ENCODE data around the gene ZMIZ1.

Gene ZMIZ1

DNA sequence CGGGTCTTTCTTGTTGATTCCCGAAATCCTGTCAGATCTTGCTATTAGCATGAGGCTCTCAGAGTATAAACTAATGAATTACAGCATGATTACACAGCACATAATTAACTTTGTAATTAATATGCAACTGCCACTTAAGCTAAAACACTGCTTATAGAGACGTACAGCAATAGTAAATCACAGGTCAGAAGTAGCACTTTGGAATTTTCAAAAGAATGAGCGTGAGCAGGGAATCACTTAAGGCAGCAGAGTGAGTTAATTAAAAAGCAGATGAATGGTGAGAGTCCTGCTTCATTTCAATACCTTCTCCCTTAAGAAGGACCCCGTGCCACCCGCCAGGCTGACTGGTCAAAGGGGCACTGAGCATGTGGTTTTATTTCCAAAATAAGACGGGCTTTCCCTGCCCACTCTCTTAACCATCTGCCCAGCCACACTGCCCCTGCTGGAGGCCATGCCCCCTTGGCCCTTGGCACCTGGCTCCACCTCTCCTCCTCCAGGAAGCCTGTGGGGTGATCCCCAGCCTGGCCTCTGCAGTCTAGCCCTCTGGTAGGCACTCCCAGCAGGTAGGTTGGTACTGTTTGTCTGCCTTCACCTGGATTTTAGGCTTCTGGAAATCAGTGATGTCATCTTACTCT lies 117.8 kb downstream of the ZMIZ1 start:
- DNase-seq (ENCODE audit: low read depth), result no peak

DNA sequence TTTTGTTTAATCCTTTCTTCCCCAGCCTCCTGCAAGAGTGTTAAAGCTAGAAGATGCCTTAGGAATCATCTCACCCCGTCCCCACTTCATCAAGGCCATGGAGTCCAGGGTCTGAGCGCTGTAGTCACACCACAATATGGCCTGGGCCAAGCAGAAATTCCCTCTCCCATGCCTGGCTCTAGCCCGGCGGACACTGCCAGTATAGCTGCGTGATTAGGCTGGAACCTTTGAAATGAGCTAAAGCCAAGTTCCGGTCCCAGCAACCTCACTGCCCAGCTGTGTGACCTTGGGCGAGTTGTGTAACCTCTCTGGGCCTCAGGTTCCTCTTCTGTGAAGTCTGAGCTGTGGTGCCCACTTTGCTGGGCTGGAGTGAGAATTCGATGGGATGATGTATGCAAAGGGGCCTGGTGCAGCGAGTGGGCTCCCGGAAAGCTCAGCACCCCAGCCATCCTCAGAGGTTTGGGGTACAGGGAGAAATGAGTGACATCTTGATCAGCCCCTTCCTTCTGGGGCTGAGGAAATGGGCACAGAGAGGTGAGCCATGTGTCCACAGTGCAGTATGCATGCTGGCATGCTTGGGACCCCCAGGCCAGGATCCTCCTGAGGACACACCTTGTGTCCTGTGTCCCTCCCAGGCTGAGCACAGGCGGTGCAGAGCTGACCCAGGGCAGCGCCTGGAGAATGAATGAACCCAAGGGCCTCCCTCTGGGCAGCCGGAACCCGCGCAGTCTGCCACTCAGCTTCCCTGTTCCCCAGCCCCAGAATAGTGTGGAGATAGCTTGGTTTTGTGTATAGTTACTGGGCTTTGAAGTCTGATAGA lies 118.6 kb downstream of the ZMIZ1 start:
- DNase-seq (ENCODE audit: low read depth), result no peak

DNA sequence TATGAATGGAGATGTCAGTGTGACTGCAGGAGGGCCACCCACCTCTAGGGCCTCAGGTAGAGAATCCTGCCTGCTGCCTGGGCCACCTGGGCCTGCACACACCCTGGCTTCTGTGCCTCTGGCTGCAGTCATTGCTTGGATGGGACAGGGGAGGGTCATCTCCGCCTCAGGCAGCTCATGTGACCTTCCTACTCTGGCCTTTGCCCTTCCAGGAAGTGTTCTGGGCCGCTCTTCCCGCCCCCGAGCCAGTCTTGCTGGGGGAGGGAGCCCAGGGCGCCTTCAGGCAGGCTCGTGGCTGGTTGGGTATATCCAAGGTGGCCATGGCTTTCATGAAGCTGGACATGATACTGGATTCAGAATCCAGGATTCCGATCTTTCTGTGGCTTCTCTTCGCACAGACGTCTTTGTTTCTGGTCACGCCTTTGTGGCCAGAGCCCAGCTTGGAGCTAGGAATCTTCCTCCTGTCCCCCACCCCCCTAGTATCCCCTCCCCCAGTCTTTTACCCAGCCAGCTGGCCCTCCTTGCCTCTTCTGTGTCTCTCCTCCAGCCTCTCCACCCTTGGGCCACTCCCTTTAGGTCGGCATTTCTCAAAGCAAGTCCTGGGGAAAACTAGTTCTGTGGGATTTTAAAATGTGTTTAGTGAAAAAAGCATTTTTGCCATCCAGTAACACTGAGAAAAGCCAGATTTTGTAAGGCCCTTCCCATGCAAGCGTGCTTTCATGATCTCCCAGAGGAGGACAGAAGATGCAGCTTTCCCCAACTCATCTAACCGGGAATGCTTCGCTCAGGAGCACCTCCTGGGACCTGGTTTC lies 119.6 kb downstream of the ZMIZ1 start:
- DNase-seq (ENCODE audit: low read depth), result no peak

DNA sequence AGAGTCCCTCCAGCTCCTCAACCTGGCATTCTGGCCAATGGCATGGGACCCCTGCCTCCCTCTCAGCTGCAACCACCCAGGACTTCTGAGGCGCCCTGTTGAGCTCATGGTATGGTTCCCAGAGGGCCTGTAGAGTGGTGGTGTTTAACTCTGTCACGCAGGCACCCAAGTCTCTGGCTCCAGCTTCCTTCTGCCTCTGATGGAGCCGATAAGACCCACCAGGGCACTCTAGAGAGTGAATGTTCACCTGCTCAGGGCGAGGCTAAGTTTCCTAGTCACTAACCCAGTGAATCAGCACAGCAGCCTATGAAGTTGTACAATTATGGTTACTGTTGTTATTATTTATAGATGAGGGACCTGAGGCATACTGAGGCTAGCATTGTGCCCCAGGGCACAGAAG lies 120.4 kb downstream of the ZMIZ1 start:
- no peak for DNase-seq (ENCODE audit: low read depth)

DNA sequence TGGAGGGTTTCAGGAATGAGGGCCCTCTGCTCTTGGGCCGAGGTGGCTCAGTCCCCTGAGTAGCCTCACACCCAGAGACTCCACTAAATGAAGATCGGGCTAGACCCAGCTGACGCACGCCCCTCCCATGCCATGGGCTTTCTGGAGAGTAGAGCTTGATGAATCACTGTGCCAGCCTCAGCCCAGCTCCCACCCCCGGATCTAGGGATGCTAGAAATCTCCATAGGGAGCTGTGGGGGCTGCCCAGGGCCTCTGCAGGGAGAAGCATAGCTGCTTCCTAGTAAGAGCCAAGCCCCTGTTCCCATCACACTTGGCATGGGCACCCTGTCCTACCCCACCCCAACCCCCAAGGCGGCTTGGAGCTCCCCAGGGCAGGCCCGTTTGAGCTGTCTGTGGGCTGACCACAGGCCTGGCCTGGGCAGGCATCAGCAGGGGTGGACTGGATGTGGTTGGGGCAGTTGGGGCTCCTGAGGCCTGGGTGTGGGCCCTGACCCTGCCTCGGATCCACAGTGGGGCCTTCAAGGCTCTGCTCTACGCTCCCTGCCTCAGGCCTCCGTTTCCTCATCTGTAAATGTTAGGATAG lies 121.2 kb downstream of the ZMIZ1 start:
- no peak for DNase-seq (ENCODE audit: low read depth)

DNA sequence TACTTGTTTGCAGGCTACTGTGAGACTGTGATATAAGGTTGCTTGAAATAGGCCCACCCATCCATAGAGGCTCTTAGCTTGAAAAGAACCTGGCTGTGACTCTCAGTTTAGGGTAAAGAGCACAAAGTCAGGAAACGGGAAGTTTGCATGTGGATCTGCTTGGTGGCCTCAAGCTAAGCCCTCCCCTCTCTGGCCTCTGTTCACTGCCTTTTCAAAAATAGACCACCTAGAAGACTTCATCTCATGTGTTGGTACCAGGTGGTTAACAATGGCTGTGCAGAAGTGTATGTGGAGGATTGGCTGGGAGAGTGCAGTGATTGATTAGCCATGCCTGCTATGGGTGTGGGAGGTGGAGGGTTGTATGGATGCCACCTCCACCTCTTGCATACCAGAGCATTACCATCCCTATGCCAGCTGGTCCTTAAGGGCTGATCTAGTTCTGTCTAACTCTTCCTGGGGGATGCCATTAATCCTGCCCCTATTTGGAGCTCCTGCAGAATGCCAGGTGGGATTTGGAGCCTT lies 122.0 kb downstream of the ZMIZ1 start:
- no peak for DNase-seq (ENCODE audit: low read depth)

DNA sequence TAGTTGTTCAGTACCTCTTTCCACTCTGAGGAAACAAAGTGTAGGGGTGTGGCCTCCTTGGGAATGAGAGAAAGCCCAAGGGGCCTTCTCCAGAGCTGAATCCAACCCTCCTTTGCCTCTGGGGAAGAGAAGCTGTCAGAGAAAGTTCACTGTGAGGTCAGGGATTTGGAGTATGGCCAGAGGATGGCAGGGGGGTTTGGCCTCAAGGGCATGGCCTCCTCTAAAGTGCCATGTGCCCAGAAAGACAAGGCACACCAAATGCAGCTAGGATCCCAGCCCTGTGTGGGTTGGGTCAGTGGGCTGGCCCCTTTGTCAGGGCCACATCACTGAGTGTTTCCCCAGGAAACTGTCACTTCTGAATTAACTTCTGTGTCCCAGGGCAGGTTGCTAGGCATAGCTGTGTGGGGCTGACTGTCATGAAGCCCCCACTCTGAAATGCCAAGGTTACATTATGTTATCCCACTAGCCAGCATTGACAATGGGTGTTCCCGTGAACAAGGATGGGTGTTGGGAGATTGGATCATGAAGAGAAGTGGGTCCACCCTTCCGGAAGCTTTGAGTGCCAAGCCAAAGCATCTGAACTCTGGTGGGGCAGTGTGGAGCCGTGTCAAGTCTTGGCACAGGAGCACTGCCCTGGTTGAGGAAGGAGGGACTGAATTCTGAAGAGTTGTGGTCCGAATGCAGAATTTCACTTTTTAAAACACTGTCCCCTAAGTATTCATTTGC lies 123.3 kb downstream of the ZMIZ1 start:
- DNase-seq (ENCODE audit: low read depth), result no peak

DNA sequence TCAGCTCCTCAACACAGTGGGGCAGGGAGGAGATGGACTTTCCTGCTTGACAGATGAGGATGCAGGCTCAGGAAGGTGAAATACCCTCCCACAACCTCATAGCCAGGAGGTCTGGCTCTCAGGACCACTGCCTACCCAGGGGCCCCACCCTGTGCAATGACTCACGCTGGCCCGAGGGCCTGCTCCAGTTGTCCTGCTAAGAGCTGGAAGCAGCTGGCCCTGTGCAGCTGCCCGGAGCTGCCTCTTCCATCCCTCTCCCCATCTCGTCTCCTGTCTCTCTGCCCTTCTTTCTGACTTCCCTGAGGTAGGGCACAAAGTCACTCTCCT lies 123.9 kb downstream of the ZMIZ1 start:
- no peak for DNase-seq (ENCODE audit: low read depth)

DNA sequence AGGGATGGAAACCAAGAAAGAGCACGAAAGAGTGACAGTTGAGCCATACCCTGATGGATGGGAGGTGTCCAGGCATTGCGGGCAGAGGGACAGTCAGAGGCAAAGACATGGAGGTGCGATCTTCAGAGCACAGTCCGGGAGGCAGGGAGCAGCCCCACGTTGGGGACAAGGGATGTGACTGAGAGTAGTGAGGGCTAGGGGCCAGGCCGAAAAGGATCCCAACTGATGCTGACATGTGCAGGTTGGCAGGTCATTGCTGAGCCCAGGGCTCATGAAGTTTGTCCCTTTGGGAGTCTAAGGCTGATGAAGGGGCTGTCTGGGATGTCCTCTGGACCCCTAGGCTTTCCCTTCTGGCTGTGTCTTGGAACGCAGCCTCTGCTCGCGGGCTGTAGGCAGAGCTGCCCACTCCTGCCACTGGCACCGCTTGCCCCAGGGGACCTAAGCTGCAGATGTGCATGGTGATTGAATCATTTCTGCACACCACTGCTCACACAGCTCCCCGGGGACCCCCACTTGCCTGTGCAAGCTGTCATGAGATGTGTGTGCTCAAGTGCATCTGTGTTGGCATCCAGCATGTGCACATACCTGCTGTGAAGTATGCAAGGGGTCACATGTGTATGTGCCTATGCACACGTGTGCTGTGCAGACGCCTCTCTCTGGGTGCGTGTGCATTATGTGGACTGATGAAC lies 125.1 kb downstream of the ZMIZ1 start:
- DNase-seq (ENCODE audit: low read depth), result no peak

DNA sequence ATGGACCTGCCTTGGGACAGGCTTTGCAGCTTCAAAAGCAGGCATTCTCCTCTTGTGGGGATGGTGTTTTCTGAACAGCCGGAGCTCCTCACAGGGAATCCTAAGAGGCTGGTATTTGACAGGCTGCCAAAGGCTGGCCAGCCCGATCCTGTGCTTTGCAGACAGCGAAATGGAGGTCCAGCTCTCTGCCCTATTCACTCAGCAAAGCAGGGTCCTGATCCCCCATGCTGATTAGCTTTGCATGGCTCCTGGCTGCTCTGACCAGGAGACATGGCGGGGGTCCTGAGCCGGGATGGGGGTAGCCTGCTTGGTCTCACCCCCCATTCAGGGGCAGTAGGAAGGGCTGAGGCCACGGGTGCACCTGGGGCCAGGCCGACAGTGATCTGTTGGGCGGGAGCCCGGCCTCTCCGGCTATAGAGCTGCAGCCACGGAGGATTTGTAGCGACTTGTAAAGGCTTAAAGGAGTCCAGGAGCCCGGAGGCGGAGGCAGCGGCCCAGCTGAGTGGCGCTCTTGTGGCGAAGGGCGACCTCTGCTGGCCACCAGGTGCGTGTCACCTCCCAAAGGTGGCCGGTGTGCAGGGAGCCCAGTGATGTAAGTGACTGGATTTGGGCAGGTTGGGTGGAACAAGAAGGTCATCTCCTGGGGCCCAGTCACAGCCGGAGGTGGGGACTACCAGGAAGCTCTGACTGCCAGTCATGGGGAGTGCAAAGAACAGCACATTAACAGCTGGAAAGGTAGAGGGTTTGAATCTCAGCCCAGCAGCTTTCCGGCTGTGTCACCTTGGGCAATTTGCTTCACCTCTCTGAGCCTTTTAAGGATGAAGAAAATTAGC lies 126.5 kb downstream of the ZMIZ1 start:
- DNase-seq (ENCODE audit: low read depth), result peak; percentile 78

DNA sequence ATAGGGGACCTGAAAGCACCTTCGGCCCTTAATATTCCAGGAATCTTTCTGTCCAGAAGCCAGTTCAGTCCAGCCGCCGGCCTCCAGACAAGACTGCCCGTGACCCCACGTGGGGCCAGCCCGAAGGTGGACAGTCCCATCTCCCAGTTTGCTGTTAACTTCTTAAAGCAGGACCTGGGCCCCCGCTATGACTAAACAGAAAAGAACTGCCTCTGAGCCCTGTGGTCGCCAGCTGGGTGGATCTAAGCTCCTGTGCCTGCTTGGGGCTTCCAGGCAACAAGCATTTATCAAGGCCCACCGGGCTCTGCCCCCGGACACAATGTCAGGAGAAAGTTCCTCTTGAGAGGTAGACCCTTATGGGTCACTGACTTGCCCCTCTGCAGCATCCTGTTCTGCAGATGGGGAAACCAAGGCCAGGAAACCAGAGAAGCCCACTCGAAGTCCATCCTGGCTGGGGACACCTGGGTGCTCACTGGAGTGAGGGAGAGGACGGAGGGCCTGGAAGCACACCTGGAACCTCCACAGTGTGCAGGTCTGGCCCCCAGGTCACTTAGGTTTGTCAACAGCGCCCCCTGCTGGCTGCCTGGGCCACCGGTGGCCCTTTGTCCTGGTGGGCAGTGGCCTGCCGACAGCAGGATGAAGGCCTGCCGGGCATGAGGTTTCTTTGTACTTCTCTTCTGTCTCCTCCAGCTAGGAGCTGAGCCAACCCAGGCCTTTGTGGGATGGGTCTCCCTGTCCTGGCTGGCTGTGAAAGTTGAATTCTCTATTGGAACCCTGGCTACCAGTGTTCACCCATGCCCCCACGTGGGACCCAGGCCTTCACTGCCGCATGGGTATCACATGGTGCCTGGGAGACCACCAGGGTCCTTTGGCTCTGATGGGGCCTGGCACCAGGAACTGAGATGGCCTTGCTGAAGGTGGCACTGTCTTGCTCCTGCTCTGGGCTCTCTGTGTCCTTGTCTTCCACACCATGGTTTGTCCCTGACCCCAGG lies 128.0 kb downstream of the ZMIZ1 start:
- no peak for DNase-seq (ENCODE audit: low read depth)

DNA sequence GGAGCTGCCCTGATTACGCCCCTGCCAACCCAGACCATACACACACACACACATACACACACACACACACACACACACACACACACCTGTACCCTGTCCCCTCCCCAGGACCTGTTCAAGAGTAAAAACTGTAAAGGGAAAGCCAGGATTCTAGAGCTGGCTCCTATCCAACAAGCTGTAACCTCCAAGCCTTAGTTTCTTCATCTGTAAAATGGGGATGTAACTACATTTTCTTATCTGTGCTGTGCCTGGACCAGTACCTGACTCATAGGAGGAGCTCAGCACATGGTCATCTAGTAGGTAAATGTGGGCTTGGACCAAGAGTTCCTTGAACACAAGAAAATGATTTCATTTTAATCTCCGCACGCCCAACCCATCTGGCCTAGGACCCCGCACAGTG lies 128.8 kb downstream of the ZMIZ1 start:
- DNase-seq (ENCODE audit: low read depth), result no peak

DNA sequence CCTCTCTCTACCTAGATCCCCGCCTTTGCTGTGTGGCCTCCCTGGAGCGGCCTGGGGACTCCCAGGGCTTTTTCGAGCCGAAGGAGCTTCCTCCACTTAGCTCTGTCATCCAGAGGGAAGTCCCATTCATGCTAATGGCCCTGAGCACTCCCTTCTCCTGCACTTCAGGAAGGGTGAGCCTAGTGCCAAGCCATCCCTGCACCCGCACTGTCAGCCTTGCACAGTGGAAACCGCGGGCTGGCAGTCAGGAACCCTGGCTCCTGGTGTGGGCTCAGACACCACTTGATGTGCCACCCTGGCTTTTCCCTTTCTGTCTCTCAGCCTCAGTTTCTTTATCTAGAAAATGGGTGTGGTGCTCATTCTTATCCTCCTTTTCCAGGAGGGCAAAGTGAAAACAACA lies 131.6 kb downstream of the ZMIZ1 start:
- no peak for DNase-seq (ENCODE audit: low read depth)

DNA sequence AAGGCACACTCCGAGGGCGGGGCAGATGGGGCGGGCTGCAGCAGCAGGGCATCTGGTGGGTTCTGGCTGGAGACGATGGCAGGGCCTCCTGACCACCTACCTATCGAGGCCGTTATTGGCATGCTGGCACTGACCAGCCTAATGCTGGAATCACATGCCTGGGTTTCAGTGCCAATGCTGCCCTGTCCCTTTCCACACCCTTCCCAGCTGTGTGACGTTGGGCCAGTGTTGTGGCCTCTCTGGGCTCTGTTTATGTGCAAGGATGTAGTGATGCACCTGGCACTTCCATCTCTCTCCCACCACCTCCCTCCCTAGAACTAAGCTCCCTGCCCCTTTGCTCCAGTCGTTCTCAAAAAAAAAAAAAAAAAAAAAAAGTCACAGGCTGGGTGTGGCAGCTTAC lies 132.9 kb downstream of the ZMIZ1 start:
- DNase-seq (ENCODE audit: low read depth), result no peak

DNA sequence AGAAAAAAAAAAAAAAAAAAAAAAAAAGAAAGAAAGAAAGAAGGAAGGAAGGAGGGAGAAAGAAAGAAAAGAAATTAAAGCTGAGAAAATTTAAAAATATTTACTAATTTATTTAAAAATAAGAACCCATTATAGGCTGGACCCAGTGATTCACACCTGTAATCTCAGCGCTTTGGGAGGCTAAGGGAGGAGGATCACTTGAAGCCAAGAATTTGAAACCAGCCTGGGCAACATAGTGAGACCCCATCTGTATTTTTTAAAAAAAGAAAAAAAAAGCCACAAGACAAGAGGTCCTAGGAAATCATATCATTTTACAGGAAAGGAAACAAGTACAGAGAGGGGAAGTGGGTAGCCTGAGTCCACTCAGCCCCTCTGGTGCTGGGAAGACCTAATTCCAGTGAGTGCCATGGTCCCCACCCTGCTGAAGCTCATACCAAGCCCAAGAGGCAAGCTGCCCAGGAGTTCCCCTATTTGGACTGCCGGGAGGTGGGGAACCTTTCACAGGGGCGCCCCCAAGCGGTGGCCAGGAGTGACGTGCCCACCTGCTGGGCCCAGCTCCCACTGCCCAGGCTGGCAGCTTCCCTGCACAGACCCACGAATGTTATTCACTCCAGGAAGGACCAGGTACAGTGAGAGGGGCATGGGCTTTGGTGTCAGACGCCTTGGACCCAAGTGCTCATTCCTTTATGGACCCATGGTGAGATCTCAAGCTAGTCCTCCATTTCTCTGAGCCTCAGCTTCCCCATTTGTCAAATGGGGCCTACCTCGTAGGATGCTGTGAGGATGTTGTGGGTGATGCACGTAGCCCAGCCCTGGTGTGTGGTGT lies 133.6 kb downstream of the ZMIZ1 start:
- peak; percentile 43 for DNase-seq (ENCODE audit: low read depth)

DNA sequence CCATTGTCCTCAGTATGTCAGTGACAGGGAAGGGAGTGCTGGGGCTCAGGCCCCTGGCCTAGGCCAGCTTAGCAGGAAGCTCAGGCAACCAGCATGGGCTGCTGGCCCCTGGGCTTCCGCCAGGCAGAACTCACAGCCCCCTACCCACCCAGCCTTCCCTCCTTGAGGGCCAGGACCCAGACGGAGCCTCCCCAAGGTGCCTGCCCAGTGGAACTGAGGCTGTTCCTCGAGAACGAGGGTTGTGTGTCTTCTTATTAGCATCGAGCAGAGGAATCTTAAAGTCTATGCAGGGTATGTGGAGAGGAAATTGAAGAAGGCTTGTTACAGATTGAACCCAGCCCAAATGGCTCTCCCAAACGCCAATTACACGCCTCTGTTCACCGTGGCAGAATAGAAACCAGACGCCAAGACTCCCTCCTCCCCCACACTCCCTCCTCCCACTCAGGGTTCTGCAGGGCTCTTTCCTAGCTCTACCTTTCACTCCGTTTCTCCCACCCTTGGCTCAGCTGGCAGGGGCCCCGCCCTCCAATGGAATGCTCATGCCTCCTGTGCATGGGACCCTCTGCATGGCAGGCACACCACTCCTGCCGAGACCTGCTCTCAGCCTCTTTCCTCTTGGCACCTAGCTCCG lies 134.4 kb downstream of the ZMIZ1 start:
- no peak for DNase-seq (ENCODE audit: low read depth)

DNA sequence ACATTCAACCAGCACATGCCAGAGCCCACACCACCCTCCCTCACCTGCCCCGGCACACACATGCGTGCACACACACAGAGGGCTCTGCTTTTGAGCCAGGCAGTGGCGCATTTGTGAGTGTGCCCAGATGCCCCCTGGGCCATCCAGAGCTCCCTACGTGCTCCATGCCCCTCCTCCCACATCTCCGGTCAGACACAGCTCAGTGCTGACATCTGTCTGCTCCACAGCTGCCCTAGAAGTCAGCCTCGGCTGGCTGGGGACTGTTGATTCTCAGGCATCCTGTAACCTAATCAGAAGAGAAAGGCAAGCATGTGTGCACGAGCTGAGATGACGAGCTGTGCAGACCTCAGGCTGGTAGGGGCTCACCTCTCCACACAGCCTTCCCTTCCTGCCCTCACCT lies 135.1 kb downstream of the ZMIZ1 start:
- no peak for DNase-seq (ENCODE audit: low read depth)

All from iris pigment epithelial cell (primary cell).